Activated CD4-positive, alpha-beta T cell treated with anti-CD3 and anti-CD28 coated beads, Interleukin-2, amount 10 ng/mL, durations not matched to agents 24 days and 14 days (primary cell): ENCODE data around the gene PTPRK. TPM values are rescaled to one million over a fixed set of nuclear protein-coding genes. Genes with fewer than 3 reads are reported as not detected.

Experiments
- DNase-seq: peaks from one replicate; pipeline ENCODE4 v3.0.0; 2022
- H3K27ac Mint-ChIP-seq: one replicate; pipeline ENCODE4 v1.8.0; 2022; ENCODE audit warnings: mild to moderate bottlenecking, mixed read lengths
- H3K27me3 Mint-ChIP-seq: one replicate; pipeline ENCODE4 v1.8.0; 2022; ENCODE audit warnings: mixed read lengths
- H3K36me3 Mint-ChIP-seq: one replicate; pipeline ENCODE4 v1.8.0; 2022; ENCODE audit warnings: low read depth, mild to moderate bottlenecking, mixed read lengths
- H3K4me1 Mint-ChIP-seq: one replicate; pipeline ENCODE4 v1.8.0; 2021; ENCODE audit warnings: mixed read lengths
- H3K4me3 Mint-ChIP-seq: one replicate; pipeline ENCODE4 v1.8.0; 2022; ENCODE audit warnings: mild to moderate bottlenecking, moderate library complexity, mixed read lengths
- H3K9me3 Mint-ChIP-seq: one replicate; pipeline ENCODE4 v1.8.0; 2021; ENCODE audit warnings: mixed read lengths
- intact Hi-C: fragments of 100-400 bp; cut with micrococcal nuclease; formaldehyde crosslinking; loops from one replicate; pipeline ENCODE4 v1.15.1; 2023
- total RNA-seq: library from RNA; stranded (reverse); gene quantifications from 2 replicates; pipeline ENCODE4 v1.2.3, GENCODE V29; 2022

The PTPRK gene
- total RNA-seq, 1 donor from 2014 or later: 3.6 TPM

- intact Hi-C loops: no loop called here
- no peaks in the 10 kb centered on the region for H3K9me3 Mint-ChIP-seq
- H3K4me3 Mint-ChIP-seq: no peak overlapping the region
- H3K4me1 Mint-ChIP-seq: no peaks in the 10 kb centered on the region
- no peak for DNase-seq
- H3K27ac Mint-ChIP-seq: no peak overlapping the region
- H3K27me3 Mint-ChIP-seq: peaks cover 5% of the 10 kb centered on the region
- no peaks in the 10 kb centered on the region for H3K36me3 Mint-ChIP-seq
Measured at GRCh38 chr6:128337619-128338018, 182.8 kb downstream of the PTPRK start.

- Mint-ChIP-seq H3K36me3 (no peaks in the 10 kb centered on the region), H3K4me3 (no peak overlapping the region), H3K9me3 (no peaks in the 10 kb centered on the region), H3K27ac (no peak overlapping the region), H3K27me3 (peaks cover 5% of the 10 kb centered on the region), H3K4me1 (no peaks in the 10 kb centered on the region)
- no peak for DNase-seq
- intact Hi-C loops: no loop called here
Measured at GRCh38 chr6:128336436-128337095, 183.8 kb downstream of the PTPRK start.

- Mint-ChIP-seq H3K36me3 (no peaks in the 10 kb centered on the region), H3K27me3 (peaks cover 5% of the 10 kb centered on the region), H3K4me3 (no peak overlapping the region), H3K4me1 (no peaks in the 10 kb centered on the region), H3K27ac (no peak overlapping the region), H3K9me3 (no peaks in the 10 kb centered on the region)
- no peak for DNase-seq
- intact Hi-C loops: no loop called here
Measured at GRCh38 chr6:128335963-128336362, 184.4 kb downstream of the PTPRK start.

GRCh38 chr6:128333581-128334223 lies 186.7 kb downstream of the PTPRK start:
- Mint-ChIP-seq H3K27me3 (peaks cover 7% of the 10 kb centered on the region), H3K9me3 (no peaks in the 10 kb centered on the region), H3K36me3 (no peaks in the 10 kb centered on the region), H3K27ac (no peak overlapping the region), H3K4me1 (no peaks in the 10 kb centered on the region), H3K4me3 (no peak overlapping the region)
- no peak for DNase-seq
- intact Hi-C loops: no loop called here

GRCh38 chr6:128327890-128328289 lies 192.5 kb downstream of the PTPRK start:
- Mint-ChIP-seq H3K9me3 (no peaks in the 10 kb centered on the region), H3K36me3 (no peaks in the 10 kb centered on the region), H3K27me3 (peaks cover 1% of the 10 kb centered on the region), H3K27ac (no peak overlapping the region), H3K4me3 (no peak overlapping the region), H3K4me1 (no peaks in the 10 kb centered on the region)
- intact Hi-C loops: loop anchor here (1.0 to 2.0 kb wide), 2 partner anchors 473 to 591 kb away; no protein-coding TSS in a partner anchor
- DNase-seq: peak; percentile 81

GRCh38 chr6:128323011-128323410 lies 197.4 kb downstream of the PTPRK start:
- no peak for DNase-seq
- H3K4me3 Mint-ChIP-seq: no peak overlapping the region
- H3K36me3 Mint-ChIP-seq: no peaks in the 10 kb centered on the region
- no peaks in the 10 kb centered on the region for H3K4me1 Mint-ChIP-seq
- no peak overlapping the region for H3K27ac Mint-ChIP-seq
- intact Hi-C loops: no loop called here
- H3K9me3 Mint-ChIP-seq: peaks cover 3% of the 10 kb centered on the region
- peaks cover 4% of the 10 kb centered on the region for H3K27me3 Mint-ChIP-seq

- peaks cover 3% of the 10 kb centered on the region for H3K9me3 Mint-ChIP-seq
- intact Hi-C loops: no loop called here
- H3K36me3 Mint-ChIP-seq: no peaks in the 10 kb centered on the region
- H3K4me3 Mint-ChIP-seq: no peak overlapping the region
- no peaks in the 10 kb centered on the region for H3K4me1 Mint-ChIP-seq
- H3K27me3 Mint-ChIP-seq: peaks cover 4% of the 10 kb centered on the region
- DNase-seq: no peak
- no peak overlapping the region for H3K27ac Mint-ChIP-seq
Measured at GRCh38 chr6:128319946-128320345, 200.5 kb downstream of the PTPRK start.

- Mint-ChIP-seq H3K4me1 (no peaks in the 10 kb centered on the region), H3K36me3 (no peaks in the 10 kb centered on the region), H3K27me3 (peaks cover 4% of the 10 kb centered on the region), H3K9me3 (peaks cover 3% of the 10 kb centered on the region), H3K27ac (no peak overlapping the region), H3K4me3 (no peak overlapping the region)
- DNase-seq: no peak
- intact Hi-C loops: no loop called here
Measured at GRCh38 chr6:128319157-128319556, 201.2 kb downstream of the PTPRK start.

- H3K4me1 Mint-ChIP-seq: peaks cover 10% of the 10 kb centered on the region
- H3K27me3 Mint-ChIP-seq: peaks cover 4% of the 10 kb centered on the region
- DNase-seq: no peak
- peaks cover 7% of the 10 kb centered on the region for H3K9me3 Mint-ChIP-seq
- intact Hi-C loops: no loop called here
- H3K36me3 Mint-ChIP-seq: no peaks in the 10 kb centered on the region
- H3K27ac Mint-ChIP-seq: no peak overlapping the region
- no peak overlapping the region for H3K4me3 Mint-ChIP-seq
Measured at GRCh38 chr6:128316258-128316929, 204.0 kb downstream of the PTPRK start.

GRCh38 chr6:128314190-128314589 lies 206.2 kb downstream of the PTPRK start:
- no peak for DNase-seq
- Mint-ChIP-seq H3K27me3 (no peaks in the 10 kb centered on the region), H3K27ac (no peak overlapping the region), H3K36me3 (no peaks in the 10 kb centered on the region), H3K4me1 (peaks cover 13% of the 10 kb centered on the region), H3K4me3 (no peak overlapping the region), H3K9me3 (peaks cover 7% of the 10 kb centered on the region)
- intact Hi-C loops: no loop called here

- H3K4me3 Mint-ChIP-seq: peak overlapping the region; percentile 10
- H3K27ac Mint-ChIP-seq: no peak overlapping the region
- peak; percentile 60 for DNase-seq
- intact Hi-C loops: no loop called here
- no peaks in the 10 kb centered on the region for H3K36me3 Mint-ChIP-seq
- peaks cover 7% of the 10 kb centered on the region for H3K9me3 Mint-ChIP-seq
- H3K4me1 Mint-ChIP-seq: peaks cover 13% of the 10 kb centered on the region
- no peaks in the 10 kb centered on the region for H3K27me3 Mint-ChIP-seq
Measured at GRCh38 chr6:128311944-128312570, 208.3 kb downstream of the PTPRK start.

GRCh38 chr6:128310451-128310850 lies 209.9 kb downstream of the PTPRK start:
- Mint-ChIP-seq H3K9me3 (peaks cover 7% of the 10 kb centered on the region), H3K36me3 (no peaks in the 10 kb centered on the region), H3K4me3 (no peak overlapping the region), H3K27me3 (no peaks in the 10 kb centered on the region), H3K4me1 (peaks cover 13% of the 10 kb centered on the region), H3K27ac (no peak overlapping the region)
- intact Hi-C loops: no loop called here
- no peak for DNase-seq

- Mint-ChIP-seq H3K4me1 (peaks cover 13% of the 10 kb centered on the region), H3K4me3 (no peak overlapping the region), H3K27ac (no peak overlapping the region), H3K27me3 (no peaks in the 10 kb centered on the region), H3K36me3 (no peaks in the 10 kb centered on the region), H3K9me3 (peaks cover 12% of the 10 kb centered on the region)
- intact Hi-C loops: no loop called here
- no peak for DNase-seq
Measured at GRCh38 chr6:128307671-128308070, 212.7 kb downstream of the PTPRK start.

GRCh38 chr6:128305976-128306375 lies 214.4 kb downstream of the PTPRK start:
- intact Hi-C loops: no loop called here
- H3K27ac Mint-ChIP-seq: no peak overlapping the region

More at GRCh38 chr6:128305976-128306375, 214.4 kb downstream of the PTPRK start:
- no peaks in the 10 kb centered on the region for H3K36me3 Mint-ChIP-seq
- H3K4me3 Mint-ChIP-seq: no peak overlapping the region
- no peaks in the 10 kb centered on the region for H3K27me3 Mint-ChIP-seq
- peaks cover 8% of the 10 kb centered on the region for H3K9me3 Mint-ChIP-seq
- DNase-seq: no peak
- peaks cover 2% of the 10 kb centered on the region for H3K4me1 Mint-ChIP-seq
